T1000 (cell line): ENCODE measurements around the gene CLRN1.
A peak's percentile ranks its signal among the peaks of the same experiment; 100 is the strongest.

Experiments used
- DNase-seq: peaks from one replicate; lab custom pipeline; 2025; ENCODE audit warnings: mixed read lengths; lab: John Stamatoyannopoulos, UW

The CLRN1 gene

GRCh38 chr3:150975992-150976368 lies 3.5 kb upstream of the CLRN1 start:
- no peak for DNase-seq

GRCh38 chr3:150975086-150975991 lies 2.8 kb upstream of the CLRN1 start:
- DNase-seq, result no peak

GRCh38 chr3:150970665-150971324 lies 1.7 kb downstream of the CLRN1 start:
- no peak for DNase-seq

GRCh38 chr3:150968341-150969035 lies 4.0 kb downstream of the CLRN1 start:
- no peak for DNase-seq

GRCh38 chr3:150965436-150965835 lies 7.1 kb downstream of the CLRN1 start:
- no peak for DNase-seq

- no peak for DNase-seq
These were observed 10.6 kb downstream of the CLRN1 start for GRCh38 chr3:150961949-150962348.

- DNase-seq, result no peak
These were observed 11.5 kb downstream of the CLRN1 start for GRCh38 chr3:150960708-150961684.

GRCh38 chr3:150958683-150959082 lies 13.8 kb downstream of the CLRN1 start:
- DNase-seq, result no peak

- DNase-seq, result no peak
These were observed 16.2 kb downstream of the CLRN1 start for GRCh38 chr3:150956376-150956775.

GRCh38 chr3:150951923-150952322 lies 20.6 kb downstream of the CLRN1 start:
- no peak for DNase-seq

GRCh38 chr3:150945226-150946032 lies 27.1 kb downstream of the CLRN1 start:
- peak; percentile 11 for DNase-seq

GRCh38 chr3:150942221-150942620 lies 30.3 kb downstream of the CLRN1 start:
- DNase-seq, result no peak

GRCh38 chr3:150936693-150937092 lies 35.8 kb downstream of the CLRN1 start:
- DNase-seq, result no peak

GRCh38 chr3:150933473-150933995 lies 39.0 kb downstream of the CLRN1 start:
- DNase-seq, result no peak

- no peak for DNase-seq
These were observed 40.8 kb downstream of the CLRN1 start for GRCh38 chr3:150931745-150932144.

GRCh38 chr3:150930839-150931238 lies 41.7 kb downstream of the CLRN1 start:
- DNase-seq, result no peak

- no peak for DNase-seq
These were observed 44.3 kb downstream of the CLRN1 start for GRCh38 chr3:150928234-150928633.

- no peak for DNase-seq
These were observed 46.2 kb downstream of the CLRN1 start for GRCh38 chr3:150926328-150926727.

- DNase-seq, result no peak
These were observed 46.8 kb downstream of the CLRN1 start for GRCh38 chr3:150925751-150926201.

- no peak for DNase-seq
These were observed 49.9 kb downstream of the CLRN1 start for GRCh38 chr3:150922611-150923010.
